ENCODE measurements around the gene TMEM271. TPM values are rescaled to one million over a fixed set of nuclear protein-coding genes. Genes with fewer than 3 reads are reported as not detected.

The TMEM271 gene
- total RNA-seq, result not detected
- long read RNA-seq, result 0 reads

GRCh38 chr4:576245-576821, at the start of gene TMEM271:
Gene TMEM271 (minus strand): TSS chr4:576295. CDS start chr4:576062, 233 bp downstream.
- no peak for TF ChIP-seq CTCF (IDR thresholded peaks at IDR 0.05)
- intact Hi-C loops (cut with DNase I), result no loop called here
- no peaks in the 10 kb centered on the region for H3K9me3 ChIP-seq
- H3K36me3 ChIP-seq, result no peaks in the 10 kb centered on the region
- H3K27ac ChIP-seq, result no peak within 1 kb of the TSS
- no peak for DNase-seq
- H3K27me3 ChIP-seq (ENCODE audit: low read depth), result peaks cover 70% of the 10 kb centered on the region
- H3K4me3 ChIP-seq, result no peak within 1 kb of the TSS
- ATAC-seq, result no peak
- H3K4me1 ChIP-seq, result no peaks in the 10 kb centered on the region

GRCh38 chr4:625631-626161, 49.6 kb upstream of the TMEM271 start:
- TF ChIP-seq CTCF (IDR thresholded peaks at IDR 0.05), result no peak
- no peak for DNase-seq
- H3K36me3 ChIP-seq, result no peaks in the 10 kb centered on the region
- no peaks in the 10 kb centered on the region for H3K4me1 ChIP-seq
- no peak overlapping the region for H3K4me3 ChIP-seq
- intact Hi-C loops (cut with DNase I), result no loop called here
- peaks cover 22% of the 10 kb centered on the region for H3K27me3 ChIP-seq (ENCODE audit: low read depth)
- no peak overlapping the region for H3K27ac ChIP-seq
- H3K9me3 ChIP-seq, result no peaks in the 10 kb centered on the region
- no peak for ATAC-seq

- intact Hi-C loops (cut with DNase I), result no loop called here
- DNase-seq, result no peak
These were observed 48.9 kb upstream of the TMEM271 start, which contains the start of gene PDE6B for GRCh38 chr4:624705-625590. Gene PDE6B (plus strand): TSS chr4:625573. CDS start chr4:625627, 54 bp downstream.

GRCh38 chr4:623914-624566, 47.9 kb upstream of the TMEM271 start:
- Histone ChIP-seq H3K4me1 (no peaks in the 10 kb centered on the region), H3K9me3 (no peaks in the 10 kb centered on the region), H3K27ac (no peak overlapping the region), H3K36me3 (no peaks in the 10 kb centered on the region), H3K4me3 (no peak overlapping the region), H3K27me3 (ENCODE audit: low read depth) (peaks cover 18% of the 10 kb centered on the region)
- ATAC-seq, result no peak
- DNase-seq, result no peak
- intact Hi-C loops (cut with DNase I), result no loop called here
- no peak for TF ChIP-seq CTCF (IDR thresholded peaks at IDR 0.05)

More at GRCh38 chr4:624705-625590, 48.9 kb upstream of the TMEM271 start, which contains the start of gene PDE6B:
- Histone ChIP-seq H3K27me3 (ENCODE audit: low read depth) (peaks cover 22% of the 10 kb centered on the region), H3K4me3 (no peak within 1 kb of the TSS), H3K9me3 (no peaks in the 10 kb centered on the region), H3K4me1 (no peaks in the 10 kb centered on the region), H3K36me3 (no peaks in the 10 kb centered on the region), H3K27ac (no peak within 1 kb of the TSS)
- TF ChIP-seq CTCF (IDR thresholded peaks at IDR 0.05), result no peak
- ATAC-seq, result no peak

Measured in lower lobe of right lung (tissue), 2 donors.